ENCODE data around the gene P2RX1.

Gene P2RX1

GRCh38 chr17:3893720-3894116 is 22.5 kb downstream of the P2RX1 start:
- no peak for TF ChIP-seq CTCF (IDR thresholded peaks at IDR 0.05; ENCODE audit: low read depth, low read length, missing control alignments)
- H3K4me3 ChIP-seq (replicated peaks; ENCODE audit: low read depth, low read length), result peak overlapping the region; percentile 78; the same call in 1 of the 2 replicates
- DNase-seq (ENCODE audit: extremely low read depth, low read depth), result no peak

- no peak for DNase-seq (ENCODE audit: extremely low read depth, low read depth)
- TF ChIP-seq CTCF (IDR thresholded peaks at IDR 0.05; ENCODE audit: low read depth, low read length, missing control alignments), result no peak
- H3K4me3 ChIP-seq (replicated peaks; ENCODE audit: low read depth, low read length), result peak within 1 kb of the TSS; percentile 78
Observed at GRCh38 chr17:3893003-3893719, 23.1 kb downstream of the P2RX1 start, which contains the start of gene CAMKK1. Gene CAMKK1, minus strand, starts transcription at chr17:3893053. Its CDS starts 7,366 bp downstream, at chr17:3885687.

DNA sequence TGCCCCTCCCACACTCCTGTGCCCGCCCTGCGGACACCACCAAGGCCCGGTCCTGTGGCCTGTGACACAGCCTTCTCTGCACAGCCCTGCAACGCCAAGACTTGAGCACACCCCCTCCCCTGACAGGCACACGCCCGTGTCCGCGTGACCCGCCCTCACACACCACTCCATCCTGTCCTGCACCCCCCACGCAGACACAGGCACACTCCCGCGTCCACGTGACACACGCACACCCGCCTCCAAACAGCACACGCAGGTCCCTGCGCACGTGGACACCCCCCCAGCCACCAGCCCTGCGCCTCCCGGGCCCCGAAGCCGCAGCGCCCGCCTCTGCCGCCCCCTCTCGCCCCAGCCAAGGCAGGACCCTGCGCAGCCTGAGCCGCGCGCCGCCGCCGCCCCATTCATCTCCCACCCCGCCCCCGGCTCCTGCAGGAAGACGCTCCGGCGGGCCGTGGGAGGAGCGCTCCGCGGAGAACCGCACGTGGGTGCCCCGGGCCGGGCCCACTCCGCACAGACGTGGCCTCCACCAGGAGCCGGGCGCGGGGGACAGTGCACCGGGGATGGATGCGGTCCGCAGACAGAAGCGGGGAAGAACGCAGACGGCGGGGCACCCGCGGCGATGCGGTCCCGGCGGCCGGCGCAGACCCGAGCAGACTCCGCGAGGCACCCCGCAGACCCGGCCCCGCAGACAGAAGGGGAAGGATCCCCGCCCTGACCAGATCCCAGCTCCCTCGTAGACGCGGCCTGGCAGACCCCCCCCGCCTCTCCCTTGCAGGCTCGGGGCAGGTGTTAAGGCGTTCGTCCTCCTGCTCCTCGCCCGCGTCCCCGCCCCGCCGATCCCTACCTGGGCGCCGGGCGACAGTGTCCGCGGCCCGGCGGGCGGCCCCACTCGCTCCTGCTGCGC is 23.9 kb downstream of the P2RX1 start:
- no peak for DNase-seq (ENCODE audit: extremely low read depth, low read depth)
- peak overlapping the region; percentile 78 for H3K4me3 ChIP-seq (replicated peaks; ENCODE audit: low read depth, low read length)
- TF ChIP-seq CTCF (IDR thresholded peaks at IDR 0.05; ENCODE audit: low read depth, low read length, missing control alignments), result no peak

GRCh38 chr17:3891626-3892094 is 24.6 kb downstream of the P2RX1 start:
- peak overlapping the region; percentile 78 for H3K4me3 ChIP-seq (replicated peaks; ENCODE audit: low read depth, low read length)
- no peak for TF ChIP-seq CTCF (IDR thresholded peaks at IDR 0.05; ENCODE audit: low read depth, low read length, missing control alignments)
- no peak for DNase-seq (ENCODE audit: extremely low read depth, low read depth)

DNA sequence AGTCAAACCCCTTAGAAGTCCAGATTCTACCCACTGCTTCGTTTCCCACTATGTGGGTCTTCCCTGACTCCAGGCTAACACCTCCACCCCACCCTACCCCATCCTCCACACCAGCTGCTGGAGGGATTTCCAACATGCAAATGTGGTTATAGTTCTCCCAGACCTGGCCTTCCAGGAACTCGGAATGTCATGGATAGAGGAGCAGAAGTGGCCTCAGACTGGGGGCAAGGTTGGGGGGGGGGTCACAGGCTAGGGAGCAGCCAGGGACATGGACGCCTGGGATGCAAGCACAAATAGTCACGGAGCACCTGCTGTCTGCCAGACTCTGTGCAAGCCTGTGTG is 25.4 kb downstream of the P2RX1 start:
- no peak for DNase-seq (ENCODE audit: extremely low read depth, low read depth)
- no peak for TF ChIP-seq CTCF (IDR thresholded peaks at IDR 0.05; ENCODE audit: low read depth, low read length, missing control alignments)
- H3K4me3 ChIP-seq (replicated peaks; ENCODE audit: low read depth, low read length), result peak overlapping the region; percentile 78

- H3K4me3 ChIP-seq (replicated peaks; ENCODE audit: low read depth, low read length), result peak overlapping the region; percentile 78
- peak; percentile 75 for DNase-seq (ENCODE audit: extremely low read depth, low read depth)
- no peak for TF ChIP-seq CTCF (IDR thresholded peaks at IDR 0.05; ENCODE audit: low read depth, low read length, missing control alignments)
Observed at GRCh38 chr17:3890082-3890877, 26.0 kb downstream of the P2RX1 start.
